A549 treated with AZD2906 at 1 μM for 4 hours (cell line): ENCODE results near the gene BRINP1. TPM values are rescaled to one million over a fixed set of nuclear protein-coding genes. Genes with fewer than 3 reads are reported as not detected.

ENCODE experiments used
- total RNA-seq: library from RNA; stranded (reverse); fragments of 200-300 nt; extraction: Qiagen RNA extraction; gene quantifications from 5 replicates; pipeline ENCODE4 v1.2.3, GENCODE V29; 2022

Gene BRINP1
- total RNA-seq, result 0.15 to 0.25 TPM (median 0.18 TPM) in 5 replicates

DNA sequence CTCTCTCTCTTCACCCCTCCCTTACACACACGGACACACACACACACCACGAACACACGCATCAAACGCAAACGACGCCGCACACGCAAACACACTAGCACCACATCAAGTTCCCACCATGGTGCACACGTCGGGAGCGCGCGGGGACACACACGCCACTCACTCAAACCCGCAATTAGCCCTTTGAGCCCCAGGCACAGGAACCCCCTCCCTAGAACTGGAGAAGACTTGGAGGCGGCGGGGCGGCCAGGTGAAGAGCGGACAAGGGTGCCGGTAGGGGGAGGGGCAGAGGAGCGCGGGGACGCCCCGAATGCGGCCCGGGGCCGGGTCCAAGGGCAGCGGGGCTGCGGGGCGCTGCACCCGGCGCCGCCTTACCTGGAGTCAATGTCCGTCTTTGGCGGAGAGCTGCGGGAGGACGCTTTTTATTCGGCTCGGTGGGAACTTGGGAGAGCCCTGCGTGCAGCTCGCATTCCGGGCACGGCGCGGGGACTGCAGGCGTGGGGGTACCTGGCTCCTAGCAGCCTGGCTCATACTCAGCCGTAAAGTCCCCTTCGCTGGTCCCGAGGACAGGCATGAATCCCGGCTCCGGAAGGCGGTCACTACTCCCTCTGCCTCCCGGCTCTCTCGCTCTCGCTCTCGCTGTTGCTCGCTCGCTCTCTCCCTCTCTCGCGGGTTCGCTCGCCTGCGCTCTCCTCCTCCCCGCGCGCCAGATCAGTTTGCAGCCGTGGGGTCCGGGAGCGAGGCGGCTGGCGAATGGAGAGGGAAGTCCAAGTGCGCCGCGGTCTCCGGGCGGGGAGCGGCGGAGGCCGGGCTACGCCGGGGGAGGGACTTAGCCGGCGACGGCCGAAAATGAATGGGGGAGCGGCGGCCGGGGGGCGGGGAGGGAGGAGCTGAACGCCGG is at the start of gene BRINP1:
Gene BRINP1 (minus strand): TSS at position 755 of the 901 bp plus-strand sequence. CDS start 56,080 bp downstream, outside the sequence.

